ENCODE measurements around the gene CERT1.
A peak's percentile ranks its signal among the peaks of the same experiment; 100 is the strongest.
"Not testable (repeated sequence)": the region's sequence is repeated elsewhere in the genome, so short reads cannot be mapped to it uniquely, and the experiment has no call there.

Gene CERT1

GRCh38 chr5:75522025-75522424, 10.6 kb upstream of the CERT1 start:
- no peak for DNase-seq

DNA sequence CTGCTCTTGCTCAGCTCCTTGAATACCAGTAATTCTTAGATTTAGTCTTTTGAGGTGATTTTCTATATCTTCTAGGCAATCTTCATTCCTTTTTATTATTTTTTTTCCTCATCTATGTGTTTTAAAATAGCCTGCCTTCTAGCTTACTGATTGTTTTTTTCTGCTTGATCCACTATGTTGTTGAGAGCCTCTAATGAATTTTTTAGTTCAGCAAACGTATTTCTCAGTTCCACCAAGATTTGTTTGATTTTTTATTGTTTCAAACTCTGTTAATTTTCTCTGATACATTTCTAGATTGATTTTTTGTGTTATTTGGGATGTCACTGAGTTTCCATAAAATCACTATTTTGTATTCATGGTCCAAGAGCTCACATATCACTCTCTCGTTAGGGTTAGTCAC, 9.8 kb upstream of the CERT1 start:
- DNase-seq: no peak

DNA sequence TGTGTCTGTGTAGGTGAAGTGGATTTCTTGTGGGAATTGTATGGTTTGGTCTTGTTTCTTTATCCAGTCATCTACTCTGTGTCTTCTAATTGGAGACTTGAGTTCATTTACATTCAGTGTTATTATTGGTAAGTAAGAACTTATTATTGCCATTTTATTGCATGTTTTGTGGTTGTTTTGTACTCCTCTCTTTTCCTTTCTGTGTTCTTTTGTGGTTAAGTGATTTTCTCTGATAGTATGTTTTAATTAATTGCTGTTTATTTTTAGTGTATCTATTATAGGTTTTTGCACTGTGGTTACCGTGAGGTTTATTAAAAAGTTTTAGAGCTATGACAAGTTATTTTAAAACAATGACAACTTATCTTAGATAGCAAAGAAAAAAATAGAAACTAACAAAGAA, 8.3 kb upstream of the CERT1 start:
- DNase-seq: no peak

DNA sequence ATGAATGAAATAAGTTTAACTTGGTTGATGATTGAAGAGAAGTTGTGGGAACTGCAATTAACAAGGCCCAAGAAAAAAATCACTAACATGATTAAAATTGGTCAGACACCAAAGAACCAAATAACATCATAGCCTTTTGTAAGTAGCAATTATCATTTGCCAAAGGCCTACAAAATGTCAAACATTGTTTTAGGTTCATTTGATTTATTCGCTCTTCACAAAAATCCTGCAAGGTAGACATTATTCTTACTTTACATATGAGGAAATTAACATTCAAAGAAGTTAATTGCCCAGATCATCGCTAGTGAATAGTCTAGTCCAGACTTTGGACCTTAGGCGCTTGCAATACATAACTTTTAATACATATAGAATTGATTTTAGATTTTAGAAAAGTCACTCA, 2.9 kb upstream of the CERT1 start:
- DNase-seq: no peak

- DNase-seq: no peak
Measured at GRCh38 chr5:75513841-75514240, 2.4 kb upstream of the CERT1 start.

GRCh38 chr5:75512383-75513074, 1.1 kb upstream of the CERT1 start:
- DNase-seq: no peak

DNA sequence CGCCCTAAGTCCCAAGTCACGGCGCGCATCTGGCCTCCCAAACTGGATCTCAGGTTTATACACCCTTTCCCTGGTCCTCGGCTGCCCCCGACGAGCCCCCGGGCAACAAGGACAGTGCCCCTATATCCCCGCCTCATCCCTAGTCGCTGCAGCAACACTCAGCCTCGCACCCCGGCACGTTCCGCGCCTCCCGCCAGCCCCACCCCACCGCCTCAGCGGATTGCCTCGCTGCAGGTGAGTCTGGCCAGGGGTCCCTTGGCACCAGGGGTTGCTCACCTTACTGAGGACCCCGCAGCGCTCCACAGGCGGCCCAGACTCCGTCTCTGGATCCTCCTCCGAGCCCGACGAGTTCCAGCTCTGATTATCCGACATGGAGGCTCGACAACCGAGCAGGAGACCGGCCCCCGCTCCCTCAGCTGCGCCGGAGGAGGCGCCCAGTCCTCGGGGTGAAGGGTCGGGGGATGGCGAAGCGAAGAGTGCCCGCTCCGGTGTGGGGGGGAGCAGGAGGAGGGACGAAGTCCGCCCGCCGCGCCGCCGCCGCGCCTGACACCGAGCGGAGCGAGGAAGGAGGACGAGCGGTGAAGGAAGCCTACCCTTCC, 494 bp downstream of the CERT1 start:
- DNase-seq: peak; percentile 41

DNA sequence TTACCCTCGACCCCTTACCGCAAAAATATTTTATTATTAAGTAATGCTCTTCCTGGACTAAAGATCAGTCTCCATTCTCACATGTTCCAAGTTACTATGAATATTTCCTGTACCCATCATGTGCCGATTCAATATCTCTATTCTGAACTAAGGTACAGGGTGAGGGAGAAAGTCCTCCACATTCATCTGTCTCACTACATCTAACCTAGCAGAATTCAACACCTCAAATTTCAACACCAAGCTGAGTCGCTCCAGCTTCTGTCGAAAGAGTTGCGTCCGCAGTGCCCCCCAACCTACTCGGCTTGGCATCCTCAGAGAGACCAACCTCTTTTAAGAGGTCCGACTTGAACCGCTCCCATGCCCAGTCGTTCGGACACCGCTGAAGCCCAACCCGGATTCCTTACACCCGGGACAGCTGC, 1.0 kb downstream of the CERT1 start:
- no peak for DNase-seq

GRCh38 chr5:75509956-75510355, 1.5 kb downstream of the CERT1 start:
- DNase-seq: no peak

GRCh38 chr5:75509546-75509945, 1.9 kb downstream of the CERT1 start:
- DNase-seq: no peak

GRCh38 chr5:75507841-75508240, 3.6 kb downstream of the CERT1 start:
- DNase-seq: no peak

GRCh38 chr5:75505112-75505511, 6.3 kb downstream of the CERT1 start:
- DNase-seq: not testable (repeated sequence)

- not testable (repeated sequence) for DNase-seq
Measured at GRCh38 chr5:75498875-75499274, 12.6 kb downstream of the CERT1 start.

- no peak for DNase-seq
Measured at GRCh38 chr5:75498208-75498777, 13.1 kb downstream of the CERT1 start.

DNA sequence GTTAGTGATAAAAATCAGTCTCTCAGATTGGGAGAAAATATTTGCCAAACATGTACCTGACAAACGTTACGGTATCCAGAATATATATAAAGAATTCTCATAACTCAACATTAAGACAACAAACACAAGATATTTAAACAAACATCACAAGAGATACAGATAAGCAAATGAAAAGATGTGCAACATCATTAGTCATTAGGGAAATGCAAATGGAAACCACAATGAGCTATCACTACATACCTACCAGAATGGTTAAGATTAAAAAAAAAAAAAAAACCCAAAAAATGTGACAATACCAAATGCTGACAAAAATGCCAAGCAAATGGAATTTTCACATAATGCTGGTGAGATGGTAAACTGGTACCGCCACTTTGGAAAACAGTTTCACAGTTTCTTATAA, 15.4 kb downstream of the CERT1 start:
- DNase-seq: no peak

DNA sequence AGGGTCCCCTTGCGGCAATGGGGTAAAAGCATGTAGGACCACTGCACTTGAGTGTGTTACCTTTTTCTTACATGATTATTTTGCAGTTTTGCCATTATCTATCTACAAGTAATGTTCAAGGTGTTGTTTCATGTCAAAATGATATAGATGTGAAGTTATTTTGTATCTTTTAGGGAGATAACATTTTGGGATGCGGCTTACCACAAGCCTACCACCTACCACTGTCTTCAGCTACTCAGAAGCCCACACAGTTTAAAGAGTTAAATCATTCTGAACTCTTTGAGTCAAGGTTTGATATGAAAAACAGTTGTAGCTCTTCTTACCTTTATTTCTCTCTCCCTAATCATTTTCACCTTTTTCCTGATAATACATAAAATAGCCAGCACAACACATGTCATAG, 19.8 kb downstream of the CERT1 start:
- no peak for DNase-seq

DNA sequence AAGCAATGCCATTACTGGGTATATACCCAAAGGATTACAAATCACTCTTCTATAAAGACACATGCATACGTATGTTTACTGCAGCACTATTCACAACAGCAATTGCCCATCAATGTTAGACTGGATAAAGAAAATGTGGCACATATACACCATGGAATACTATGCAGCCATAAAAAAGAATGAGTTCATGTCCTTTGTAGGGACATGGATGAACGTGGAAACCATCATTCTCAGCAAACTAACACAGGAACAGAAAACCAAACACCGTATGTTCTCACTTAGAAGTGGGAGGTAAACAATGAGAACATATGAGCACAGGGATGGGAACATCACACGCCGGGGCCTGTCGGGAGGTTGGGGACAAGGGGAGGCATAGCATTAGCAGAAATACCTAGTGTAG, 21.6 kb downstream of the CERT1 start:
- DNase-seq: not testable (repeated sequence)

GRCh38 chr5:75484605-75485004, 26.8 kb downstream of the CERT1 start:
- no peak for DNase-seq

- DNase-seq: no peak
Measured at GRCh38 chr5:75482482-75482881, 28.9 kb downstream of the CERT1 start.

DNA sequence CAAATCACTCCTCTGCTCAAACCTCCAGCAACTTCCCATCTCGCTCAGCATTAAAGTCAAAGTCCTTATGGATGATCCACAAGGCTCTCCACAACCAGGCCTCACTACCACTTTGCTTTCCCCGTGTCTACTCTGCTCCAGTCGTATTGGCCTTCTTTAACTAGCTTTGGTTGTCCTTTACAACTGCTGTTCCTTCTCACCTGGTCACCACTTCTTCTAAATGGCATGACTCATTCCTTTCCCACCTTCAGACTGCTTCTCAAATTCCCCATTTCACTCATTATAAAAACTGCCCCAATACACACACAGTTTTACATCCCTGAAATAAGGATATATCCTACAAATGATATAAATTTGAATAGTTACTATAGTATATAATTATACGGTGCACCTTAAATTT, 30.4 kb downstream of the CERT1 start:
- DNase-seq: no peak

DNA sequence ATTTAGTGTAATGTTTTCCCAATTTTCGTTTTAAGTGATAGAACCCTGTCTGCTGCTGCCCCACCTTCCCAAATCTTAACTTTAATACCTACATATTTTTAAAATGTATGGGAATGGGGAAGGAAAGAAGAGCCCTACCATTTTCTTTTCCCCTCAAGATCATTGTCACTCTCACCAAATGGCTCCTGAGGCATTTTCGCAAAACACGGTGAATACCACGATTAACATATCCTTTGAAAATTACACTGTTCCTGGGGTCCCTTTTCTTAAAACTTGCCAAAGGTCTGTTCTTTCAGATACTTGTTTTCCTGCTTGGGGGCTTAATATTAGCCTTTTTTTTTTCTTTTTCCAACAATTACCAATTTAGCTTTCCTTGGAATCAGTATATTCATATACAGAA, 36.1 kb downstream of the CERT1 start:
- DNase-seq: no peak

- DNase-seq: no peak
Measured at GRCh38 chr5:75473463-75473862, 38.0 kb downstream of the CERT1 start.

- no peak for DNase-seq
Measured at GRCh38 chr5:75472973-75473372, 38.5 kb downstream of the CERT1 start.

DNA sequence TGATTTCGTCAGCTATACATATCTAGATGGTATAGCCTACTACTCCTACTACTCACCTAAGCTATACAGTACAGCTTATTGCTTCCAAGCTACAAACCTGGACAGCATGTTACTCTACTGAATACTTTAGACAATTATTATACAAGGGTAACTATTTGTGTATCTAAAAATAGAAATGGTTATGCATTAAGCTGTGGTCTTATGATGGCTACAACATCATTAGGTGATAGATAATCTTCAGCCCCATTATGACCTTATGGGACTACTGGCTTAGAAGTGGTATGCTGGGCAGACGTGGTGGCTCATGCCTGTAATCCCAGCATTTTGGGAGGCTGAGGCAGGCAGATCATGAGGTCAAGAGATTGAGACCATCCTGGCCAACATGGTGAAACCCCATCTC, 40.2 kb downstream of the CERT1 start:
- no peak for DNase-seq

DNA sequence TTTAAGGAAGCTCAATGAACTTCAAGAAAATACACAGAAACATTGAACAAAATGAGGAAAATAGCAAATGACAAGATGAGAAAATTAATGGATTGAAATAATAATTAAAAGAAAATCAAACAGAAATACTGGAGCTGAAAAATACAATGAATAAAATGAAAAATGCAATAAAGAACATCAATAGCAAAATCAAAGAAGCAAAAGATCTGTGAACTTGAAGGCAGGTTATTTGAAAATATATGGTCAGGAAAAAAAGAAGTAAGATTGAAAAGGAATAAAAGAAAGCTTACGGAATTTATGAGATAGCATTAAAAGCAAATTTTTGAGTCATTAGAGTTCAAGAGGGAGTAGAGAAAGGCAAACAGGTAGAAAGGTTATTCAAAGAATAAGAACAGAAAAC, 42.4 kb downstream of the CERT1 start:
- DNase-seq: no peak
